Panc1 (cell line): ENCODE measurements around the gene FRYL. TPM values are rescaled to one million over a fixed set of nuclear protein-coding genes. Genes with fewer than 3 reads are reported as not detected.
"Not testable (repeated sequence)": the region's sequence is repeated elsewhere in the genome, so short reads cannot be mapped to it uniquely, and the experiment has no call there.

Source experiments
- ATAC-seq: fragments of 200-7000 bp; cut with Tn5 transposase; 2 replicates; pipeline ENCODE4 v1.9.1; 2020; ENCODE audit warnings: mild to moderate bottlenecking, moderate library complexity
- BruUV-seq: library from RNA; stranded (reverse); fragments of 400-500 nt; replicated peaks from 2 replicates; lab custom pipeline; 2021; lab: Mats Ljungman, UMichigan
- CTCF ChIA-PET: fragments of 300-600 bp; sonication (Branson Sonifier 250); formaldehyde crosslinking; loops from one replicate; lab custom pipeline; 2022; ENCODE audit warnings: antibody characterized with exemption; lab: Charles Lee
- POLR2A ChIA-PET: fragments of 300-600 bp; sonication (Branson Sonifier 250); formaldehyde crosslinking; loops from one replicate; lab custom pipeline; 2022; ENCODE audit warnings: antibody characterized with exemption; lab: Charles Lee
- DNase-seq: peaks from one replicate; pipeline ENCODE4 v3.0.0-alpha.2; 2010; ENCODE audit warnings: low read depth, low spot score
- H3K27ac ChIP-seq: 2 replicates; pipeline ENCODE4 v1.5.1; 2011; ENCODE audit warnings: mild to moderate bottlenecking, low read length, inconsistent platforms
- H3K27me3 ChIP-seq: fragments of 200-500 bp; sonication (Bioruptor generic); 2 replicates; pipeline ENCODE4 v1.6.0; 2014; ENCODE audit warnings: low read length, inconsistent platforms; ENCODE audit not compliant: control insufficient read depth, insufficient read depth
- H3K36me3 ChIP-seq: fragments of 200-500 bp; sonication (Bioruptor generic); 2 replicates; pipeline ENCODE4 v1.5.1; 2014; ENCODE audit warnings: inconsistent platforms, mild to moderate bottlenecking, low read length, moderate library complexity; ENCODE audit not compliant: control insufficient read depth, insufficient read depth
- H3K4me1 ChIP-seq: 2 replicates; pipeline ENCODE4 v1.5.1; 2011; ENCODE audit warnings: inconsistent platforms, mild to moderate bottlenecking, low read length, moderate library complexity; ENCODE audit not compliant: control insufficient read depth, insufficient read depth
- H3K4me3 ChIP-seq, 2 experiments: 2 replicates each; pipeline ENCODE4 v1.5.1; 2011 to 2012; ENCODE audit warnings: low read depth in 2 of 2, low read length in 2 of 2, mild to moderate bottlenecking in 2 of 2, inconsistent platforms in 1 of 2, moderate library complexity in 1 of 2
- H3K9me3 ChIP-seq: fragments of 200-500 bp; sonication (Bioruptor generic); 2 replicates; pipeline ENCODE4 v1.5.1; 2014; ENCODE audit warnings: low read depth, mild to moderate bottlenecking, inconsistent platforms, low read length, moderate library complexity; ENCODE audit not compliant: control insufficient read depth, insufficient read depth
- CTCF ChIP-seq: fragments of 450-650 bp; IDR thresholded peaks from 2 replicates; pipeline ENCODE4 v1.5.1; 2017; ENCODE audit warnings: mild to moderate bottlenecking
- POLR2AphosphoS5 ChIP-seq: IDR thresholded peaks from 2 replicates; pipeline ENCODE4 v1.6.1; 2012; ENCODE audit warnings: mild to moderate bottlenecking, low read depth, low read length, moderate library complexity
- REST ChIP-seq, 2 experiments: IDR thresholded peaks; 2 replicates each; pipeline ENCODE4 v1.6.1; 2011 to 2012; ENCODE audit warnings: low read depth in 2 of 2, control low read depth in 1 of 2, low read length in 1 of 2, mild to moderate bottlenecking in 1 of 2, moderate library complexity in 1 of 2; ENCODE audit not compliant: insufficient read depth in 1 of 2
- SIN3A ChIP-seq: IDR thresholded peaks from 2 replicates; pipeline ENCODE4 v1.6.1; 2012; ENCODE audit warnings: low read depth, mild to moderate bottlenecking, low read length, moderate library complexity, borderline replicate concordance; ENCODE audit not compliant: insufficient read depth
- TCF7L2 ChIP-seq: IDR thresholded peaks from 2 replicates; pipeline ENCODE4 v1.6.1; 2011; ENCODE audit warnings: mild to moderate bottlenecking, low read depth, low read length, inconsistent platforms
- in situ Hi-C: cut with HindIII; loops from 2 replicates; pipeline ENCODE4 v1.10.0; 2016; ENCODE audit warnings: low sequenced_read_pairs, low pct_unique_long_range_greater_than_20kb
- intact Hi-C: fragments of 100-400 bp; cut with micrococcal nuclease; formaldehyde crosslinking; loops from one replicate; pipeline ENCODE4 v1.10.0; 2022; ENCODE audit not compliant: unreplicated experiment
- total RNA-seq: library from RNA; stranded (reverse); gene quantifications from one replicate; pipeline ENCODE4 v1.2.1, GENCODE V29; 2021; ENCODE audit not compliant: unreplicated experiment

FRYL gene
- total RNA-seq, 1 experiment from 2014 or later = 47.5 TPM

DNA sequence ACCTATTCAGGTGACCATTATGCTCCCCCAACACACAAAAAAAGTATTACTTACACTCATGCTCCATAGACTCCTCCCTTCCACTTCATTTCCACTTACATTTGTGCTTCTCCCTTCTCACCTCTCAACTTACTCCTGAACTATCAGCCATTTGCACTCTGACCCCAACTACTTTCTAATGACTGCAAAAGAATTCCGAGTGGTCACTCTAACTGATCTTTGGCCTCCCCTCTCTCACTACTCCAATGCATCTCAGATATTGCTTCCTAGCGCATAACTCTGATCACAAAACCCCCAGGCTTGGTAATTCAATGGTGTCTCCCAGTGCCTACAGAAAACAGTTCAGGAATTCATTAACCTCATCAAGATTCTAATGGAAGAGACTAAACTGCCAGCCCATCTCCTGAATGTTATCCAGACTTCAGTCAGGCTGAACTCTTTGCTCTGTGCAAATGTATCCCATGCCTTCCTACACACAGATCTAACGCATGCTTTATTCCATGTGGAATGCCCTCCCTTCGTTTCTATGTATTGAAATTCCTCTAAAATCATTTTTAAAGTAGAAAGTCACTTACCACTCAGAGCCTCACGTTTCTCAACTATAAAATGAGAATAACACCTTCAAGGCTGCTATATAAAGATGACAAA is 61.1 kb downstream of the FRYL start:
- ATAC-seq = no peak
- no TSS peak for BruUV-seq

DNA sequence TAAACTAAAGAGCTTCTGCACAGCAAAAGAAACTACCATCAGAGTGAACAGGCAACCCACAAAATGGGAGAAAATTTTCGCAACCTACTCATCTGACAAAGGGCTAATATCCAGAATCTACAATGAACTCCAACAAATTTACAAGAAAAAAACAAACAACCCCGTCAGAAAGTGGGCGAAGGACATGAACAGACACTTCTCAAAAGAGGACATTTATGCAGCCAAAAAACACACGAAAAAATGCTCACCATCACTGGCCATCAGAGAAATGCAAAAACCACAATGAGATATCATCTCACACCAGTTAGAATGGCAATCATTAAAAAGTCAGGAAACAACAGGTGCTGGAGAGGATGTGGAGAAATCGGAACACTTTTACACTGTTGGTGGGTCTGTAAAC is 63.8 kb downstream of the FRYL start:
- H3K27me3 ChIP-seq, BruUV-seq, DNase-seq, H3K9me3 ChIP-seq, in situ Hi-C loops, H3K4me1 ChIP-seq, H3K4me3 ChIP-seq, CTCF ChIA-PET, H3K27ac ChIP-seq, ATAC-seq, POLR2A ChIA-PET, intact Hi-C loops, H3K36me3 ChIP-seq: not testable (repeated sequence)

More for the DNA sequence above, 61.1 kb downstream of the FRYL start:
- no peak for DNase-seq
- CTCF ChIA-PET = no interaction called here
- Histone ChIP-seq H3K27me3 (no peaks in the 10 kb centered on the region), H3K9me3 (no peaks in the 10 kb centered on the region), H3K36me3 (no peaks in the 10 kb centered on the region), H3K4me3 (no peak overlapping the region), H3K4me1 (peaks cover 3% of the 10 kb centered on the region; the same call in 1 of the 2 replicates), H3K27ac (no peak overlapping the region)
- TF ChIP-seq POLR2AphosphoS5 (no peak), CTCF (no peak), REST (IDR thresholded peaks at IDR 0.05; ENCODE audit: insufficient read depth in 1 of 2, low read depth in 2 of 2, low read length in 1 of 2) (no peak), TCF7L2 (no peak), SIN3A (no peak)
- in situ Hi-C loops = no loop called here
- intact Hi-C loops = no loop called here
- POLR2A ChIA-PET = no interaction called here

- no peaks in the 10 kb centered on the region for H3K36me3 ChIP-seq
- no peak for TF ChIP-seq POLR2AphosphoS5
- intact Hi-C loops = no loop called here
- H3K9me3 ChIP-seq = no peaks in the 10 kb centered on the region
- in situ Hi-C loops = no loop called here
- CTCF ChIA-PET = no interaction called here
- H3K4me1 ChIP-seq = no peaks in the 10 kb centered on the region
- DNase-seq (no peak), ATAC-seq (no peak)
- H3K27ac ChIP-seq = no peak overlapping the region
- no peak overlapping the region for H3K4me3 ChIP-seq
- no TSS peak for BruUV-seq
- POLR2A ChIA-PET = no interaction called here
- H3K27me3 ChIP-seq = no peaks in the 10 kb centered on the region
Observed at GRCh38 chr4:48710446-48711209, 69.5 kb downstream of the FRYL start.
